ENCODE measurements around the gene ZNF180.
A peak's percentile ranks its signal among the peaks of the same experiment; 100 is the strongest.
"Not testable (repeated sequence)": the region's sequence is repeated elsewhere in the genome, so short reads cannot be mapped to it uniquely, and the experiment has no call there.

Gene ZNF180

DNA sequence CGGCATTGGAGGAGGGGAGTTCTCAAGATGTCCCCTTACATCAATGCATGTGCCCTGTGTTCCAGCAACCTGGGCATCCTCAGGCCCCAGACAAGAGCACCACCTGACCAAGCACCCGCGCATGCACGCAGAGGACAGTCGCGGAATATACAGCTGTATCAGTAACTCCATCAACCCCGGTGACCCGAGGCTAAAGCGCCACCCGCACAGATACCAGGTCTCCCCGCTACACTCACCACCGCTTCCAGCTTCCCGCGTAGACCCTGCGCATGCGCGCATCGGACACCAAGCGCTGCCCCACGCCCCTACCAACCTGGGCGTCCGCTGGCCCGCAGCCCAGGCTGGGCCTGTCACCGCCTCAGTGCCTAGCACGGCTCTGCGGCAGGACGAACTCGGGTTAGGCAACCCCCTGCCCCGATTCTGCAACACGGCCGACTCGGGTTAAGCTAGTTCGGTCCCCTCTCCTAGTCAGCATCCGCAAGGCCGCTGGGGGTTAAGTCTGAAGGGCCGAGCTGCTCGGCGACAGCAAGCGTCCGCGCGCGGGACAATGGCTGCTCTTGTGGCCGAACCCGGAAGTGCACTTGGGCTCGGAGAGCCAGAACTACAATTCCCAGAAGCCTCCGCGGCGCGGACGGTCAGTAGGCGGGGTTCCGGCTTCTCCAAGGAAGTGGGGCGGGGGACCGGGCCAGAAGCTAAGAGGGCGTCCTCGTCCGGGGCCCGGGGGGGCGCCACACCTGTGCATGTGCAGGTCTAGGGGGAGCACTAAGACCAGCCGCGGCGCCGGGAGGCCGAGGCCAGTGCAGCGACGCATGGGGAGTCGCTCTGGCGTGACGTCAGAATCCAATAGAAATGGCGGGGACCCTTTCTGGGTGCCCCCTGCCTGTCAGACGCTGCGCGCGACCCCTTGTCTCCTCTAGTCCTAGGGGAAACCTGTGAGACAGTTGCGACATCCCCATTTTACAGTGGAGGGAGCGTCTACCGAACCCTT lies at the start of gene ZNF180:
TSS of gene ZNF180 (minus strand) at position 561 of the 988 bp plus-strand sequence. CDS start 3,188 bp downstream, outside the sequence.
- DNase-seq = peak; percentile 94

DNA sequence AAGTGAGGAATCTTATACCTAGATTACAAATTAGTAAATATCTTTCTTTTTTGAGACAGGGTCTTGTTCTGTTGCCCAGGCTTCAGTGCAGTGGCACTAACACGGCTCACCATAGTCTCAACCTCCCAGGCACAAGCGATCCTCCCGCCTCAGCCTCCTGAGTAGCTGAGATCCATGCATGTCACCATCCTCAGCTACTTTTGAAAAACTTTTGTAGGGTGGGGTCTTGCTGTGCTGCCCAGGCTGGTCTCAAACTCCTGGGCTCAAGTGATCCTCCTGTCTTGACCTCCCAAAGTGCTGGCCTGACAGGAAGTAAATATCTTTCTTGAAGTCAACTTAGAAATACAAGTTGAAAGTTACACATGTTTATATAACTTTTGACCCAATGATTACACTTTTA lies 49.2 kb upstream of the ZNF180 start:
- no peak for DNase-seq

DNA sequence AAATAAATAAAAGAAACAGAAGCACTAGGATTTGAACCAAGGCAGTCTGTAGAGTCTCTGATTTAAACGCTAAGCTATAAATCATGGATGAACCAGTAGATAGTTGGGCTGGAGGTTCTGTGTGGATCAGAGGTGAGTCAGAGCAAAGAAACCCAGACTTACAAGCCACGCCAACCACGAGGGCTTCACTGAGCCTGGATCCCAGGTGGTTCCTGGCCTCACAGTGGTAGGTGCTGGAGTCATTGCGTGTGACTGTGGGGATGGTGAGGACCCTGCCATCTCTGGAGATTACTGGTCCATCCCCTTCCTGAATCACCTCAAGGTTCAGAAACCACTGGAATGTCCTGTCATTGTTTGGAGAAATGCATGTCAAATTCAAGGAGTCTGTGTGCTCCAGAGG lies 48.4 kb upstream of the ZNF180 start:
- no peak for DNase-seq

DNA sequence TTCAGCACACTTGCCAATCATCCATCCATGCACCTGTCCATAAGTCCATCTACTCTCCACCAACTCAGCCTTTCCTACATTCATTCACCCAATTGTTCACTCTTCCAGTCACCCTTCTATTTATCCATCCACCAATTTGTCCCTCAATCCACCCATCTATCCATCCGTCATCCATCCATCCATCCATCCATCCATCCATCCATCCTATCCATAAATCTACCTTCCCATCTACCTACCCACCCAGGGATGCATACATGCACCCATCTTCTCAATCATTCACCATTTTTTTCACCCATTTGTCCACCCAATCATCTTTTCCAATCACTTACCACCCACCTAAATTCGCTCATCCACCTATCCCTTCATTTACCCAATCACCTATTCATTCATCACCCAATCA lies 43.7 kb upstream of the ZNF180 start:
- DNase-seq = no peak

DNA sequence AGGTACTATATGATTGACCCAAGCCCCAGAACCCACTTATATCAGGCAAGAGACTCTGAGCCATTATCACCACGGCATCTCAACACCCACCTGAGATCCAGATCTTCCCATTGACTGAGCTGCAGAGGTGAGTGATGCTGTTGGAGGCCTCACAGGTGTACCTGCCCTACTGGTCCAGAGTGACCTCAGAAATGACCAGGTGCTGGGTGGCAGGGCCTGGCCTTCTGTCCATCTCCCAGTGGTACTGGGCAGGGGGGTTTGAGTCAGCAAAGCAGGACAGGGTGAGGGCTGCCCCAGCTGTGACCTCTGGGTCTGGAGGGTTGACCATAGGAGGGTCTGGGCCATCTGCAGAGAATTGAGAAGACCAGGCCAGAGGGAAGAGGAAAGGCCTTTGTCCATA lies 42.3 kb upstream of the ZNF180 start:
- DNase-seq = no peak

DNA sequence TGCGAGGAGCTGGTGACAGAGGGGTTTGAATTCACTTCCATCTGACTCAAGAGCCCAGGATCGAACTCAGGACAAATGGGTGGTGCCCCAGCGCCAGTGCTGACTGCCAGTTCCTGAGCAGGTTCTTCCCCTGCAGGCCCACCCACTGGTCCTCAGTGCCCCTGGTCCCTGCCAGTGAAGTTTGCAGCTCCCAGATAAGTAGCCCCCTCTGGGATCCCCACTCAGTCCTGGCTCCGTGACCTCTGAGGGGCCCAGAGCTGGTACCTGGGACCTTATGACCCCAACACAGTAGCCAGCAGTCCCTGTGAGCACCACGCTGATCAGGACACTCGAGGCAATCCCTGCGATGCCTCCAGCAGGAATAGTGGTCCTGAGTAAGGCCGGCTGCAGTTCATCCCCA lies 40.4 kb upstream of the ZNF180 start:
- DNase-seq = no peak

DNA sequence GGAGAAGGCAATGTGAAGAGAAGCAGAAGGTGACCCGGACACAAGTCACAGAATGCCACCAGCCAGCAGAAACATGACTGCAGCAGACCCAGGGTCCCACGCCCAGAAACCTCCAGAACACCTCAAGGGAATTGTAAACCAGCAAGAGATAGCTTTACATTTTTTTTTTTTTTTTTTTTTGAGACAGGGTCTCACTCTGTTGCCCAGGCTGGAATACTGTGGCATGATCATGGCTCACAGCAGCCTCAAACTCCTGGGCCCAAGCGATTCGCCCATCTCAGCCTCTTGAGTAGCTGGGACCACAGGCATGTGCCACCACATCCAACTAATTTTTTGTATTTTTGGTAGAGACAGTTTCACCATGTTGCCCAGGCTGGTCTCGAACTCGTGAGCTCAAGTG lies 39.7 kb upstream of the ZNF180 start:
- DNase-seq = no peak

DNA sequence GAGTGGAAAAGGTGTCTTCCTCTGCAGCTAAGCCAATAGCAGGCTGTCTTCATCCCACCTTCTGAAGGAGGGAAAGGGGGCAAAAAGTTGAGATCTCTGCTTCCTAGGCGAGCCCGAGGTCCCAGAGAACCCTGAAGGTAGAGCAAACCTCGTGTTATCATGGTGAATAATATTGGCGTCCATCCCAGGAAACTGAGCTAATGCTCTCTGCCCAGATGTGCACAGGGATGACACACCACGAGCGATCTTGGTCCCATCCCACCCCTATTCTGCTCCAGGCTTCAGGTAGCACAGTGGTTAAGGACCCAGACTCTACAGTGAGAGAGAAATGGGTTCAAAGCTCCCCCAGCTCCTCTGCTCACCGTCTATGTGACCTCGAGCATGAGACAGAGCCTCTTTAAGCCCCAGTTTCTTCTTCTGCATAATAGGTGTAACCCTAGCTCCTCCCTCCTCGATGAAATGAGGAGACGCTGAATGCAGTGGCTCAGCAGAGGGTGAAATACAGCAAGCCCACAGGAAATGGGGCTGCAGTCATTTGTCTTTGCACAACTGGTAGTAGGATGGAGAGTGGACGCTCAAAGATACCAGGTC lies 39.0 kb upstream of the ZNF180 start:
- DNase-seq = no peak

DNA sequence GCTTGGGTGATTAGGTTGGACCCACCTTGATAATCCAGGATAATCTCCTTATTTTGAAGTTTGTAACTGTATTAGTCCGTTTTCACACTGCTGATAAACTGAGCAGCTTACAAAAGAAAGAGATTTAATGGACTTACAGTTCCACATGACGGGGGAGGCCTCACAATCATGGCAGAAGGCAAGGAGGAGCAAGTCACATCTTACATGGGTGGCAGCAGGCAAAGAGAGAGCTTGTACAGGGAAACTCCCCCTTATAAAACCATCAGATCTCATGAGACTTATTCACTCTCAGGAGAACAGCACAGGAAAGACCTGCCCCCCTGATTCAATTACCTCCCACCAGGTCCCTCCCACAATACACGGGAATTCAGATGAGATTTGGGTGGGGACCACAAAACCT lies 35.0 kb upstream of the ZNF180 start:
- DNase-seq = not testable (repeated sequence)

DNA sequence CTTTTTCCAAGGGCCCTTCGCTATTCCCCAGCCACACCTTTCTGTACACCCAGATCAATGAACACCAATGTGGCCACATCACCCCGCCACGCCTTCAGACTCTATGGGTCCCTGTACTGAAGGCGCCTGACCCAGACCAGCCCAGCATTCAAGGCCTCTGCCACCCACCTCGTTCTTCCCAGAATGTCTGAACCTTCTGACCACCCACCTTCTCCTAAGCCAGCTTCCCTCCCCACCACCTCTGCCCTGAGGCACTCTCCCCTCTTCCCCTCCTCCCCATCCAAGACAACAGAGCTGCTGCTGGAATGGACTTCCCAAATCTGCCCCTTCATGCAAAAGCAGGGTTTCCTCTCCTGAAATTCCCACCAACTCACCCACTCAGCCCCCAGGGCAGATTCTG lies 32.5 kb upstream of the ZNF180 start:
- DNase-seq = no peak

DNA sequence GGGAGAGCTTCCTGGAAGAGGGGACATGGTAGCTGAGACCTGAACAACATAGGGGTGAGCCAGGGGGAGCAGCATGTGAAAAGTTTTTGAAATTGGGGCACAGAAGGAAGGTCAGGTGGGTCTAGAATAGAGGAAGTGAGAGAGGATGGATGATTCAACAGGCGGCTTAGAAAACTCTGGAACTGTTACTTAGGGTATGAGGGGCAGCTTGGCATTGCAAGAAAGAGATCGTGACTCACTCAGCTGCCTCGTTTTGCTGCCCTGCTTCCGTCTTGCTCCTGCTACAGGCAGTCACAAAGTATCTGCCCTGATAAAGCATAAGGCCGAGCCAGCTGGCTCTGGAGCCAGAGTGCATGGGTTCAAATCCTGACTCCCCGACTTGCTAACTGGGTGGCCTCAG lies 30.5 kb upstream of the ZNF180 start:
- no peak for DNase-seq

DNA sequence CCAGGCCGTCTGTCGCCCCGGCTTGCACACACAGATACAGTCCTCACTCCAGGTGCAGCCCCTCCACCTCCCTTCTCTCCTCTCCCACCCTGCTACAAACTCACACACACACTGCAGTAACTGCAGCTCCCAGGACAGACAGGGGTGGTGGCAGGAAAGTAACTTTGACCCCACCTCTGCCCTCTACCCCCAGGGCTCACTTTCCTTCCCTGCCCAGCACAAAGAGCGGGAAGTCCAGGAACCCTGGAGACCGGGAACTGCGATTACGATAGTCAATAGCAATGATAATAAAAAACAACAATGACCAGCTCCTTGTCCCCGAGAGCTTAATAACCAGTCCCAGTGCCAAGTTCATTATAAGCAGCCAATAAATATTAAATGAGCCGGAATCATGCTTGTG lies 29.2 kb upstream of the ZNF180 start, which contains the start of gene CEACAM20:
TSS of gene CEACAM20 (minus strand) at position 140 of the 400 bp plus-strand sequence. CDS start 166 bp downstream, outside the sequence.
- DNase-seq = no peak

DNA sequence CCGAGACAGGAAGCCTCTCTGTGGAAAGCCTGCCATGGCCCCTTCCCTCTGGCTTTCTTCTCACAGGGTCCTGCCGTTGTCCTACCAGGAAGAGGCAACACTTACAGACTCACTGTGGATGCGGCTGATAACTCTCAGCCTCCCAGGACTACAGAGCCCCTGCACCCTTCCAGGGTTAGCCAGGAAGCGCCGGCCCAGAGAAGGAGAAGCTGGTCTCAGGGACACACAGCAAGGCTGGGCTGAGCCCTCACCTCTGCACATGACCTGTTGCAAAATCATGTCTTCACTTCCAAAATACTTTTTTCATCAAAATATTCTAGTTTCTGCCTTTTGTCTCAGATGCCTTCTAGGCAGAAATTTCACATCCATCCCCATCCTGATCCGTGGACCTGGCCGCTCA lies 27.2 kb upstream of the ZNF180 start:
- no peak for DNase-seq

DNA sequence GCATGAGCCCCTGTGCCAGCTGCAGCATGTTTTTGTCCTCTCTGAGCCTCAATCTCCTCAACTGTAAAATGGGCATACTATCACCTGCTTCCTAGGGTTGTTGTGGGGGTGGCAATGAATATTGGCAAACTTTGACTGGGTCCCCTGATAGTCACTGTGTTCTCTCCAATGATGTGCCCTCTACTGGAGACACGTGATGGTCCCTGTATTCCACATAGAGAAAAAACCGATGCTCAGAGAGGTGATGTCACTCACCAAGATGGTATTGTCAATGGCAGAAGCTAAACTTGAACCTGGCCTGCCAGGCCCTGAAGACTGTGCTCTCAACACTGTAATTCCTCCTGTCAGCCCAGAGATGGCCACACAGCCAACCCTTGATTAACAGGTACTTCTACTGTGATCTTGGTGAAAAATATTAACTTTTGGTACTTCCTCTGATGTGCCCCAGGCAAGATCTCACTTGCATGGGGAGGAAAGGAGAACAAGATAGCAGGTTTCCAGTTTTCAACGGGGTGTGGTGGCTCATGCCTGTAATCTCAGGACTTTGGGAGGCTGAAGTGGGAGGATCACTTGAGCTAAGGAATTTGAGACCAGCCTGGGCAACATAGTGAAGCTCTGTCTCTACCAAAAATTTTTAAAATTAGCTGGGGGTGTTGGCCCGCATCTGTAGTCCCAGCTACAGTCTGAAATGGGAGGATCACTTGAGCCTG lies 25.6 kb upstream of the ZNF180 start:
- no peak for DNase-seq

DNA sequence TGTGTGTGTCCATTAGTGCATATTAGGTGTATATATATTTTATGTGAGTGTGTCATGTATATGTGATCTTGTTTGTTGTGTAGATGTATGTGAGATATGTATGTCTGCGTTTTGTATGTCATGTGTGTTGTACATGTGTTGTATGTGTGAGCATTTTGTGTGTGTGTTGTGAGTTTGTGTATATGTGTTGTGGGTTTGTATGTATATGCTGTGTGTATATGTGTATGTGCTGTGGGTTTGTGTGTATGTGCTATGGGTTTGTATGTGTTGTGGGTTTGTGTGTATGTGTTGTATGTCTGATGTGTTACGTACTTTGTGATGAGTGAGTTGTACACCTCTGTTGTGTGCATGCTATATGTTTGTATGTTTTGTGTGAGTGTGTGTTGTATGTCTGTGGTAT lies 21.0 kb upstream of the ZNF180 start:
- DNase-seq = no peak

DNA sequence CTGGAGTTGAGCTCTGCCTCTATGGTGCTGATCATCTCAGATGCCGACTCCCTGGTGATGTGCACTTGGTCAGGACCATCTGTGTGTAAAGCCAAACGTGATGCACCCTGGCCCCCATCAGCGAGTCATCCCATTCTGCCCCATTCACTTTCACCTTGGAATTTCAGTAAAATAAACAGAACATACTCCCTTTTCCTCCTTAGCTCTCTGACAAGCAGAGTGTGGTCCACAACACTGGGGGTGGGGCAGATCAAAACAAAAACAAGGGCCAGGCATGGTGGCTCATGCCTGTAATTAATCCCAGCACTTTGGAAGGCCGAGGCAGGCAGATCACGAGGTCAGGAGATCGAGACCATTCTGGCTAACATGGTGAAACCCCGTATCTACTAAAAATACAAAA lies 16.8 kb upstream of the ZNF180 start:
- DNase-seq = no peak

DNA sequence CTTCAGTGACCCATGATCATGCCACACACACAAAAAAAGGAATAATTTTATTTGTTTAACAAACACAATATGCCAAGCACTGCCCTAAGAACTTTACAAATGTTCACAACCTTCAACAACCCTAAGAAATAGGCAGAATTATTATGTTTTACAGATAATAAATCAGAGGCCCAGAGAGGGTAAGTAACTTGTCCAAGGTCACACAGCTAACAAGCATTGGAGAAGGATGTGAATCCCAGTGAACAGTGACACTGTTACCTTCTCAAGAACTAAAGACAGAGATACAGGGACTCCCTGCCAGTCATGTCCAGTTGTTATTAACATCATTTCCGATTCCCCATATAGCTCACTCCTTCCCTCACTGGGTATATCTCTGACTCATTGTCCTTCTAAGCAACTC lies 15.6 kb upstream of the ZNF180 start:
- DNase-seq = no peak

DNA sequence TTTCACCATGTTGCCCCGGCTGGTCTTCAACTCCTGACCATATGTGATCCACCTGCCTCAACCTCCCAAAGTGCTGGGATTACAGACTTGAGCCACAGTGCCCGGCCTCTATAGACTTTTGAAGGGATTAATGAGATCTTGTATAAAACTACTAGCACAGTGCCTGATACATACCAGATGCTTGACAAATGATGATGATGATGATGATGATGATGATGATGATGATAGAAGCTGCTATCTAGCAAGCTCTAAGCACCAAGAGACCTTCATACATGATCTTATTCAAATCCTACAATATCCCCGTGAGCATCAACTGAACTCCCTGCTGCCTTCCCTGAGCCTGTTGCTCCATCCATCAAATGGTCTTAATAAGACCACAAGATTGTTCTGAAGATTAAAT lies 14.7 kb upstream of the ZNF180 start:
- no peak for DNase-seq

DNA sequence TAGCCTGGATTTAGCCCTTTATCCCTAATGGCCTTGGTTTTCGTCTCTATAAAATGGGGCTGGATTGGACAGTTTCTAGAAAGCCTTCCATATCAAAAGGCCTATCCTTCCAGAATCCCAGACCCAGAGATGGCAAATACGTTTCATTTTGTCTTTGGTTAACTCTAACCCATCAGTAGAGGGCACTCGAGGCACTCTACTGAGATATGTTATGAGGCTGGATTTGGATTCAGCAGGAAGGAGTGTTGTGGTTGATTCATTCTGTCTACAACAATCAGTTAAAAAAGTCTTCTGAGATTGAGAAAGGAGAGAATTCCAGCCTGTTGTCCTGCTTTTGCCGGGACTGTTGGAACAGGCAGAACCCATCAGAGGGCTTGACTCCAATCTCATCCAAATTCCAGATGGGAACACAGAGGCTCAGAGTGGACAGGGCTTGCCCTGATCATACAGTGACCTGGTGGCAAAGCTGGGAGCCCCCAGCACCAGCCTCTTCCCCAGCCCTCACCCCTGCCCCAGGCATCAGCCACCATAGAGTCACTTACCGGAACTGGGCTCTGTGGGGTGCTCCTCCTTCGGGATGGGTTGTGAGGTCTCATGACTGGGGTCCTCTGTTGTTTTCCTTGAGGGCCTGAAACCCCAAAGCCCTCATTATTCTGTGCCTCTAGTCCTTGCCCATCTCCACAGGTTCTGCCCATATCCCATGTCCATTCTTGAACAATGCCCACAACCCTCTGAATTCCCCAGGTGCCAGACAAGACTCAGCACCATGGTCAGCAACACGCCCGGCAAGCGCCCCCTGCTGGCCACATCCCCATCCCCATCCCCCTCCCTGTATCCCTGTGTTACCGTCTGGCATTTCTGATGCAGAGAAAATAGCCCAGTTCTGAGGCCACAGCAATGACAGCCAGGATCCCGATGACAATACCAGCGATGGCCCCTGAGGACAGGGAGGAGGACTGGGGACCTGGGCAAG lies 12.3 kb upstream of the ZNF180 start:
- DNase-seq = peak; percentile 41

DNA sequence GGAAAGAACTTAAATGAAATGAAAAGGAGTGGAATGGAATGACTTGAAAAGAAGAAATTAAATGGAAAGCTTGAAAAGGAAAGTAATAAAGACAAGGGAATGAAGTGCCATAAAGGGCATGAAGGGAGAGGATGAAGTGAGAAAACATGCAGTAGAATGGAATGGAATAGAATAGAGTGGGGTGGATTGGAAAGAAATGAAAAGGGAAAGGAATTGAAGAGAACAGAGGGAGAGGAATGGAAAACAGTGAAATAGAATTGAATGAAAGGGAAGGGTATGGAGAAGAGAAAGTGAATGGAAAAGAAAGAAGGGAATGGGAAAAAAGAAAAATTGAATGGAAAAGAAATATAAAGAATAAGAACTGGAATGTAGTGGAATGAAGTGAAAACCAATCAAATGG lies 9.2 kb upstream of the ZNF180 start:
- no peak for DNase-seq

DNA sequence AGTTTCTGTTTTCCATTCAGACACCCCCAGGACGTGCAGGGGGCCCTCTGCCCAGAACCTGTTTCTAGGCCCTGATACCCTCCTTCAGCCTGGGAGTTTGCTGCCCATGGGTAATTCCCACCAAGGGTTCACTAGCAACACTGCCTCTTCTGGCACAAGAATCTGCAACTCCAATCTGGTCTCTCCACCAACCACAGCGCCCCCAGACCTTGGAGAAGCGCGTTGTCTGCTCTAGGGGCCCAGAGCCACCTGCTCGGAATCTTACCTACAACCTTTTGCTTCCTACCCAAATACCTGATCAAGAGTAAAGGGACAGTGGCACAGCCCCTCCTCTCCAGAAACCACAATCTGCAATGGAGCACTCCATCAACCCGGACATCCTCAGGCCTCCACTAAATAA lies 763 bp downstream of the ZNF180 start:
- DNase-seq = no peak

DNA sequence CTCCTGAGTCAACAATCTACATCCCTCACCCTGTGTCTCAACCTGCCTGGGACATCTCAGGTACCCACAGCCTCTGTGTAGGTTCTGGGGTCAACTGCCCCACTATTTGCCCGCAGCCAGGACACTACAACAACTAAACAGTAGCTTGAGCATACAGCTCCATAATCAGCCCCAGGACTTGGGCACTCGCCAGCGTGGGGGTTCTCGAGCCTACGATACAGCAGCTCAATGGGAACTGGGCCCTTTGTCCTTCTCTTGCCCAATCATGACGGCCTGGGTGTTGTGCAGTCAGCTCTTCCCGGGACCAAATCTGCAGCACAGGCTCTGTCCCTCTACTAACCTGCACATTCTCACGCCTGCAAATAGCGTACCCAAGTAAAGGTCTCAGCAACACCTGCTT lies 1.3 kb downstream of the ZNF180 start:
- DNase-seq = no peak
